A549 (cell line): Measurements from ENCODE around the gene NSUN5. TPM values are rescaled to one million over a fixed set of nuclear protein-coding genes. Genes with fewer than 3 reads are reported as not detected.
"Not testable (repeated sequence)": the region's sequence is repeated elsewhere in the genome, so short reads cannot be mapped to it uniquely, and the experiment has no call there.

Source experiments
- ATAC-seq, 2 experiments: fragments of 200-7000 bp in 1 of 2; fragments of >200 bp in 1 of 2; cut with Nextera tagmentation in 1 of 2; cut with Tn5 transposase in 1 of 2; 3 replicates each; pipeline versions ENCODE4 v1.8.0 to v1.9.1; 2018 to 2020; ENCODE audit warnings: mild to moderate bottlenecking in 1 of 2, moderate library complexity in 1 of 2
- CTCF ChIA-PET: fragments of 300-600 bp; sonication (Branson Sonifier 250); formaldehyde crosslinking; extraction: SDS; loops from one replicate; lab custom pipeline; 2021; ENCODE audit warnings: antibody characterized with exemption, inconsistent platforms; lab: Yijun Ruan, JAX
- POLR2A ChIA-PET: fragments of 350-600 bp; formaldehyde crosslinking; extraction: SDS; loops from one replicate; lab custom pipeline; 2021; ENCODE audit warnings: antibody characterized with exemption, inconsistent platforms; lab: Yijun Ruan, JAX
- DNase-seq, 2 experiments: peaks; one replicate each; pipeline versions ENCODE4 v3.0.0 to v3.0.0-alpha.2; 2011 to 2016; ENCODE audit warnings: low read depth in 1 of 2, low spot score in 1 of 2
- FAIRE-seq: peaks from 2 replicates; lab custom pipeline; 2011; peaks lifted over from hg19 to GRCh38; lab: Jason Lieb, UNC
- H3K27ac ChIP-seq, 2 experiments: fragments of >200 bp; sonication (Bioruptor Twin); formaldehyde crosslinking; 3 replicates each; pipeline ENCODE4 v1.5.1; 2016 to 2017
- H3K4me1 ChIP-seq: fragments of >200 bp; sonication (Bioruptor Twin); formaldehyde crosslinking; 3 replicates; pipeline ENCODE4 v1.6.1; 2016
- H3K4me2 ChIP-seq: fragments of >200 bp; sonication (Bioruptor Twin); formaldehyde crosslinking; 3 replicates; pipeline ENCODE4 v1.6.1; 2016
- H3K4me3 ChIP-seq: fragments of >200 bp; sonication (Bioruptor Twin); formaldehyde crosslinking; 3 replicates; pipeline ENCODE4 v1.5.1; 2016
- H3K9me3 ChIP-seq: fragments of >200 bp; sonication (Bioruptor Twin); formaldehyde crosslinking; 3 replicates; pipeline ENCODE4 v1.6.1; 2016
- BCL3 ChIP-seq: fragments of >200 bp; sonication (Bioruptor Twin); formaldehyde crosslinking; IDR thresholded peaks from 3 replicates; pipeline ENCODE4 v1.6.1; 2016
- CHD2 ChIP-seq: fragments of 150-350 bp; IDR thresholded peaks from 2 replicates; pipeline ENCODE4 v1.6.1; 2014; ENCODE audit warnings: low read length; ENCODE audit not compliant: partially characterized antibody
- EHF ChIP-seq: fragments of 250-450 bp; sonication (Bioruptor Pico); IDR thresholded peaks from 2 replicates; pipeline ENCODE4 v1.5.0; 2020; ENCODE audit warnings: mild to moderate bottlenecking
- FOSB ChIP-seq: fragments of 250-450 bp; sonication (Bioruptor Pico); IDR thresholded peaks from 2 replicates; pipeline ENCODE4 v1.5.0; 2020; ENCODE audit warnings: mild to moderate bottlenecking, moderate library complexity
- FOSL2 ChIP-seq, 2 experiments: fragments of 450-650 bp in 1 of 2; fragments of >200 bp in 1 of 2; sonication (Bioruptor Twin) in 1 of 2; formaldehyde crosslinking; IDR thresholded peaks; 2 replicates each; pipeline versions ENCODE4 v1.5.0 to v1.6.1; 2016 to 2020; ENCODE audit warnings: mild to moderate bottlenecking in 1 of 2, moderate library complexity in 1 of 2
- GATA3 ChIP-seq: IDR thresholded peaks from 2 replicates; pipeline ENCODE4 v1.6.1; 2012; ENCODE audit warnings: borderline replicate concordance
- HMGXB4 ChIP-seq: fragments of 250-450 bp; sonication (Bioruptor Pico); IDR thresholded peaks from 2 replicates; pipeline ENCODE4 v1.5.0; 2021; ENCODE audit warnings: mild to moderate bottlenecking, moderate library complexity, borderline replicate concordance
- MAFK ChIP-seq: fragments of 450-650 bp; IDR thresholded peaks from 2 replicates; pipeline ENCODE4 v1.6.1; 2014; ENCODE audit not compliant: partially characterized antibody
- MYC ChIP-seq: IDR thresholded peaks from 2 replicates; pipeline ENCODE4 v1.6.1; 2012; ENCODE audit warnings: mild to moderate bottlenecking, inconsistent platforms, low read length, improper control_type of control experiment, borderline replicate concordance
- POLR2AphosphoS2 ChIP-seq: conservative IDR thresholded peaks from 2 replicates; pipeline ENCODE4 v1.6.1; 2012; ENCODE audit warnings: low read length, improper control_type of control experiment, inconsistent platforms
- RAD21 ChIP-seq, 2 experiments: fragments of >200 bp in 1 of 2; sonication (Bioruptor Twin) in 1 of 2; formaldehyde crosslinking in 1 of 2; IDR thresholded peaks in 1 of 2; conservative IDR thresholded peaks in 1 of 2; 2 replicates in 1 of 2; 3 replicates in 1 of 2; pipeline ENCODE4 v1.6.1; 2012 to 2018; ENCODE audit warnings: inconsistent platforms in 1 of 2
- RCOR1 ChIP-seq: fragments of 150-350 bp; IDR thresholded peaks from 2 replicates; pipeline ENCODE4 v1.6.1; 2014; ENCODE audit warnings: antibody characterized with exemption, low read length, low read depth
- SMC3 ChIP-seq: fragments of >200 bp; sonication (Bioruptor Twin); formaldehyde crosslinking; IDR thresholded peaks from 3 replicates; pipeline ENCODE4 v1.6.1; 2018; ENCODE audit warnings: inconsistent platforms
- USF2 ChIP-seq: fragments of 450-650 bp; IDR thresholded peaks from 2 replicates; pipeline ENCODE4 v1.6.1; 2014; ENCODE audit warnings: antibody characterized with exemption
- ZNF302 ChIP-seq: fragments of 250-450 bp; sonication (Bioruptor Pico); IDR thresholded peaks from 2 replicates; pipeline ENCODE4 v1.9.0; 2021; ENCODE audit warnings: inconsistent platforms, mild to moderate bottlenecking, moderate library complexity
- WGBS: methylation state at CpG from one replicate; pipeline ENCODE4 v1.1.6; 2017; ENCODE audit errors: missing lambda C conversion rate; 5-methylcytosine and 5-hydroxymethylcytosine counted together
- polyA plus RNA-seq, 4 experiments: library from polyadenylated mRNA; depleted of rRNA in 3 of 4; stranded (reverse); fragments of >200 nt; fragmentation: RNase III in 1 of 4; extraction: RNeasy Plus Mini Kit Qiagen cat#74134 plus additional on column Dnase treatment in 1 of 4; gene quantifications; 2 replicates in 3 of 4; 3 replicates in 1 of 4; pipeline ENCODE4 v1.2.3, GENCODE V29; 2011 to 2017
- TF ChIP-seq, protein P1 (sequence below): IDR thresholded peaks from 2 replicates; pipeline ENCODE4 v1.6.1; 2012; ENCODE audit warnings: low read depth, borderline replicate concordance
- TF ChIP-seq, protein P2 (sequence below): fragments of 250-450 bp; sonication (Bioruptor Pico); IDR thresholded peaks from 2 replicates; pipeline ENCODE4 v1.5.0; 2020; ENCODE audit warnings: low read depth, mild to moderate bottlenecking, moderate library complexity

NSUN5 gene
- polyA plus RNA-seq, 2 of the 4 experiments (the other 2 are of a cell fraction), result 38.3 to 38.9 TPM

GRCh38 chr7:73313521-73313906, 4.9 kb upstream of the NSUN5 start:
- Histone ChIP-seq H3K9me3 (no peaks in the 10 kb centered on the region), H3K4me3 (no peak overlapping the region), H3K27ac (no peak overlapping the region), H3K4me1 (peaks cover 6% of the 10 kb centered on the region; the same call in 1 of the 3 replicates), H3K4me2 (no peak overlapping the region)
- TF ChIP-seq FOSB (CRISPR knock-in tag) (no peak), POLR2AphosphoS2 (no peak), FOSL2 (IDR thresholded peaks at IDR 0.05) (no peak), FOSL2 (CRISPR knock-in tag; IDR thresholded peaks at IDR 0.05) (no peak), USF2 (no peak), MAFK (no peak), MYC (no peak)
- TF ChIP-seq, protein P1, sequence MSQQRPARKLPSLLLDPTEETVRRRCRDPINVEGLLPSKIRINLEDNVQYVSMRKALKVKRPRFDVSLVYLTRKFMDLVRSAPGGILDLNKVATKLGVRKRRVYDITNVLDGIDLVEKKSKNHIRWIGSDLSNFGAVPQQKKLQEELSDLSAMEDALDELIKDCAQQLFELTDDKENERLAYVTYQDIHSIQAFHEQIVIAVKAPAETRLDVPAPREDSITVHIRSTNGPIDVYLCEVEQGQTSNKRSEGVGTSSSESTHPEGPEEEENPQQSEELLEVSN, result no peak
- no peak for FAIRE-seq
- ChIA-PET CTCF (interaction anchor here (0.9 to 1.2 kb wide), 2 partner anchors 9 to 11 kb away, joined by 4 to 5 read pairs; no protein-coding TSS in a partner anchor), POLR2A (no interaction called here)
- DNase-seq, result no peak
- no peak for ATAC-seq
- 54% methylated on average over 4 of the region's 4 CpGs for WGBS

DNA sequence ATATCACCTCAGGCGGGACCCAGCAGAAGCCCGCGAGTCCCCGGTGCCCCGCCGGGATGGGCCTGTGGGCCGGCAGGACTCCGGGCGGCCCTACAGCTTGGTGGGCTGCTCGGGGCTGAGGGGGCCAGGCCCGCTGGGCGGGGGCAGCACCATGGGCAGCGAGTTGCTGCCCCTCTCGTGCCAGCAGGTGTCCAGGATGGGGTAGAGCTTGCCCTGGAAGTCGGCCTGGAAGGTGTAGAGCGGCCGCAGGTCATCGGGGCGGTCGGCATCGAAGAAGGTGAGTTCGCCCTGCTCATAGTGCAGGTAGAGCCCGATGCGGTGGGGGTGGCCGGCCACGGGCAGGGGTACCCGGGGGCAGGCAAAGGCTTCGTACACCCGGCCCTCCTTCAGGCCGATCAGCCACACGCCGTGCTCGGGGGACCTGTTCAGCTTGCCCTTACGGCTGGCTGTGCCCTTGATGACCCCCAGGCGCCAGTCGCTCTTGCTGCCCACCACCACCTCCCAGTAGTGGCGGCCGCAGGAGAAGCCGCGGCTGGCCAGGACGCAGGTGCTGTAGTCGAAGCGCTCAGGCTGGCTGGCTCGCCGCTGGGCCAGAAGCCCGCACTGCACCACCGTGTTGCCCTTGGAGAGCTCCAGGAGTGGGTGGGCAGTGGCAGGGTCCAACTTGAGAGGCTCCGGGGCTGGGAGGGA, 4.3 kb upstream of the NSUN5 start:
- 82% methylated on average over 25 of the region's 48 CpGs for WGBS
- TF ChIP-seq ZNF302 (CRISPR knock-in tag), result no peak
- TF ChIP-seq RCOR1, result no peak
- TF ChIP-seq, protein P2, sequence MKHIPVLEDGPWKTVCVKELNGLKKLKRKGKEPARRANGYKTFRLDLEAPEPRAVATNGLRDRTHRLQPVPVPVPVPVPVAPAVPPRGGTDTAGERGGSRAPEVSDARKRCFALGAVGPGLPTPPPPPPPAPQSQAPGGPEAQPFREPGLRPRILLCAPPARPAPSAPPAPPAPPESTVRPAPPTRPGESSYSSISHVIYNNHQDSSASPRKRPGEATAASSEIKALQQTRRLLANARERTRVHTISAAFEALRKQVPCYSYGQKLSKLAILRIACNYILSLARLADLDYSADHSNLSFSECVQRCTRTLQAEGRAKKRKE (CRISPR knock-in tag), result no peak
- TF ChIP-seq CHD2, result no peak
- no peak for TF ChIP-seq EHF (CRISPR knock-in tag)
- no peak for TF ChIP-seq RAD21 (conservative IDR thresholded peaks at IDR 0.05 in 1 of 2, IDR thresholded peaks at IDR 0.05 in 1 of 2)
- no peak for TF ChIP-seq SMC3
- TF ChIP-seq GATA3, result no peak
- no peak for TF ChIP-seq BCL3
- no peak for TF ChIP-seq HMGXB4 (CRISPR knock-in tag)
- DNase-seq, result no peak
- H3K4me1 ChIP-seq, result peaks cover 6% of the 10 kb centered on the region; the same call in 1 of the 3 replicates
- POLR2A ChIA-PET, result no interaction called here
- no peaks in the 10 kb centered on the region for H3K9me3 ChIP-seq
- H3K4me3 ChIP-seq, result no peak overlapping the region
- no peak overlapping the region for H3K4me2 ChIP-seq
- no peak for FAIRE-seq
- no peak for ATAC-seq
- CTCF ChIA-PET, result interaction anchor here (0.9 to 1.2 kb wide), 2 partner anchors 9 to 11 kb away, joined by 4 to 5 read pairs; no protein-coding TSS in a partner anchor
- H3K27ac ChIP-seq, result no peak overlapping the region

- FAIRE-seq, DNase-seq, H3K9me3 ChIP-seq, H3K4me2 ChIP-seq, H3K4me3 ChIP-seq, H3K27ac ChIP-seq, POLR2A ChIA-PET: not testable (repeated sequence)
- H3K4me1 ChIP-seq, result peaks cover 11% of the 10 kb centered on the region; the same call in 2 of the 3 replicates
- peak in 1 of 2 experiments; percentile 12; a peak in 1 of 6 replicates for ATAC-seq
- CTCF ChIA-PET, result interaction anchor here (1.2 to 1.3 kb wide), 2 partner anchors 9 to 13 kb away, joined by 4 to 5 read pairs; no protein-coding TSS in a partner anchor
- 77% methylated on average over 7 of the region's 7 CpGs for WGBS
These were observed 2.8 kb upstream of the NSUN5 start for GRCh38 chr7:73311421-73311820.
